Measurements from ENCODE around the gene CTIF.

GRCh38 chr18:48831802-48832201, 293.0 kb downstream of the CTIF start:
- TF ChIP-seq, protein P1, sequence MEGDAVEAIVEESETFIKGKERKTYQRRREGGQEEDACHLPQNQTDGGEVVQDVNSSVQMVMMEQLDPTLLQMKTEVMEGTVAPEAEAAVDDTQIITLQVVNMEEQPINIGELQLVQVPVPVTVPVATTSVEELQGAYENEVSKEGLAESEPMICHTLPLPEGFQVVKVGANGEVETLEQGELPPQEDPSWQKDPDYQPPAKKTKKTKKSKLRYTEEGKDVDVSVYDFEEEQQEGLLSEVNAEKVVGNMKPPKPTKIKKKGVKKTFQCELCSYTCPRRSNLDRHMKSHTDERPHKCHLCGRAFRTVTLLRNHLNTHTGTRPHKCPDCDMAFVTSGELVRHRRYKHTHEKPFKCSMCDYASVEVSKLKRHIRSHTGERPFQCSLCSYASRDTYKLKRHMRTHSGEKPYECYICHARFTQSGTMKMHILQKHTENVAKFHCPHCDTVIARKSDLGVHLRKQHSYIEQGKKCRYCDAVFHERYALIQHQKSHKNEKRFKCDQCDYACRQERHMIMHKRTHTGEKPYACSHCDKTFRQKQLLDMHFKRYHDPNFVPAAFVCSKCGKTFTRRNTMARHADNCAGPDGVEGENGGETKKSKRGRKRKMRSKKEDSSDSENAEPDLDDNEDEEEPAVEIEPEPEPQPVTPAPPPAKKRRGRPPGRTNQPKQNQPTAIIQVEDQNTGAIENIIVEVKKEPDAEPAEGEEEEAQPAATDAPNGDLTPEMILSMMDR (IDR thresholded peaks at IDR 0.05; ENCODE audit: low read depth, low read length, missing input control): no peak
- TF ChIP-seq GABPA (IDR thresholded peaks at IDR 0.05 in 1 of 2, conservative IDR thresholded peaks at IDR 0.05 in 1 of 2): no peak
- no peak for TF ChIP-seq RAD21 (IDR thresholded peaks at IDR 0.05)
- no peak for TF ChIP-seq ATF3 (IDR thresholded peaks at IDR 0.05)
- TF ChIP-seq YY1 (IDR thresholded peaks at IDR 0.05): no peak
- TF ChIP-seq, protein P2, sequence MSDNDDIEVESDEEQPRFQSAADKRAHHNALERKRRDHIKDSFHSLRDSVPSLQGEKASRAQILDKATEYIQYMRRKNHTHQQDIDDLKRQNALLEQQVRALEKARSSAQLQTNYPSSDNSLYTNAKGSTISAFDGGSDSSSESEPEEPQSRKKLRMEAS (IDR thresholded peaks at IDR 0.05): no peak
- TF ChIP-seq ZBTB33 (IDR thresholded peaks at IDR 0.05): no peak

All from liver (tissue), 3 donors.